ENCODE data around the gene GREM2.

Gene GREM2

DNA sequence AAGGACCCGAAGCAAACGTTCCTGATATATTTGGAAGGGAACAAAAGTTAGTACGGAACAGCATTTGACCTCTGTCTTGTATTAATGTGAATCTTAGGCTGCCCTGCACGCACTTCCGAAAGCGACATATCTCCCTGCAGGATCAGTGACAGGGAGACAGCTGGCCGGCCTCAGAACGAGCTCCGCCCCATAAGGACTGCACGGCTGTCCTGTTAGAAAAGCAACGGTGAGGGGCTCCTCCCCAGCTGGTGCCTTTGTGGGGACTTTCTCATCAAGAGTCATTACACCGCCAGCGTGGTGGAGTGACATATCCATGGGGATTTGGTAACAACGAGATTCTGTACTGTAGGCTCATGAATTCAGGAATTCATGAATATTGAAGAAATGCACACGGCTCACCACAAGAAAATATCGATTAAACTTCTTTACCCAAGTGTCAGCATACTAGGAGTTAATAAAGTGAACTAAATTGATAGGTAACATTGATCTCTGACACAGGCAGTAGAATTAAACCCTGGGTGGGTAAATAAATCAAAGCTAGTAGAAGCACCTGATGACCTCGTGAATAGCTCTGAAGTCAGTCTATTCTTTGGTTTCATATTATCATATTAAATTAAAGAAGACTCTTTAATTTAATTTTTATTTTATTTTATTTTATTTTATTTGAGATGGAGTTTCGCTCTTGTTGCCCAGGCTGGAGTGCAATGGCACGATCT is 8.1 kb upstream of the GREM2 start:
- TF ChIP-seq, protein P1, sequence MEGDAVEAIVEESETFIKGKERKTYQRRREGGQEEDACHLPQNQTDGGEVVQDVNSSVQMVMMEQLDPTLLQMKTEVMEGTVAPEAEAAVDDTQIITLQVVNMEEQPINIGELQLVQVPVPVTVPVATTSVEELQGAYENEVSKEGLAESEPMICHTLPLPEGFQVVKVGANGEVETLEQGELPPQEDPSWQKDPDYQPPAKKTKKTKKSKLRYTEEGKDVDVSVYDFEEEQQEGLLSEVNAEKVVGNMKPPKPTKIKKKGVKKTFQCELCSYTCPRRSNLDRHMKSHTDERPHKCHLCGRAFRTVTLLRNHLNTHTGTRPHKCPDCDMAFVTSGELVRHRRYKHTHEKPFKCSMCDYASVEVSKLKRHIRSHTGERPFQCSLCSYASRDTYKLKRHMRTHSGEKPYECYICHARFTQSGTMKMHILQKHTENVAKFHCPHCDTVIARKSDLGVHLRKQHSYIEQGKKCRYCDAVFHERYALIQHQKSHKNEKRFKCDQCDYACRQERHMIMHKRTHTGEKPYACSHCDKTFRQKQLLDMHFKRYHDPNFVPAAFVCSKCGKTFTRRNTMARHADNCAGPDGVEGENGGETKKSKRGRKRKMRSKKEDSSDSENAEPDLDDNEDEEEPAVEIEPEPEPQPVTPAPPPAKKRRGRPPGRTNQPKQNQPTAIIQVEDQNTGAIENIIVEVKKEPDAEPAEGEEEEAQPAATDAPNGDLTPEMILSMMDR (conservative IDR thresholded peaks at IDR 0.05; ENCODE audit: low read length) = no peak
- TF ChIP-seq EZH2phosphoT487 (IDR thresholded peaks at IDR 0.05; ENCODE audit: borderline replicate concordance) = no peak
- Histone ChIP-seq H3K9ac (ENCODE audit: low read depth, low read length, poor library complexity, severe bottlenecking) (no peak overlapping the region), H4K20me1 (ENCODE audit: insufficient read depth, low read length, poor library complexity, severe bottlenecking) (no peaks in the 10 kb centered on the region), H3F3A (ENCODE audit: low read depth) (no peaks in the 10 kb centered on the region), H3K9me2 (replicated peaks; ENCODE audit: low read depth, low read length) (no peaks in the 10 kb centered on the region), H3K36me3 (ENCODE audit: insufficient read depth, low read length) (no peaks in the 10 kb centered on the region), H2AFZ (ENCODE audit: low read length) (no peak overlapping the region), H3K4me3 (ENCODE audit: low read length, poor library complexity, severe bottlenecking) (no peak overlapping the region), H3K27me3 (ENCODE audit: insufficient read depth, low read length, poor library complexity, severe bottlenecking) (no peaks in the 10 kb centered on the region), H3K4me2 (ENCODE audit: low read depth, low read length, poor library complexity, severe bottlenecking) (no peak overlapping the region), H3K79me2 (ENCODE audit: insufficient read depth, low read length) (no peaks in the 10 kb centered on the region), H3K9me3 (ENCODE audit: insufficient read depth, low read depth, low read length) (no peaks in the 10 kb centered on the region; the same call in 1 of the 2 replicates), H3K4me1 (ENCODE audit: insufficient read depth, low read length, poor library complexity, severe bottlenecking) (no peaks in the 10 kb centered on the region)

DNA sequence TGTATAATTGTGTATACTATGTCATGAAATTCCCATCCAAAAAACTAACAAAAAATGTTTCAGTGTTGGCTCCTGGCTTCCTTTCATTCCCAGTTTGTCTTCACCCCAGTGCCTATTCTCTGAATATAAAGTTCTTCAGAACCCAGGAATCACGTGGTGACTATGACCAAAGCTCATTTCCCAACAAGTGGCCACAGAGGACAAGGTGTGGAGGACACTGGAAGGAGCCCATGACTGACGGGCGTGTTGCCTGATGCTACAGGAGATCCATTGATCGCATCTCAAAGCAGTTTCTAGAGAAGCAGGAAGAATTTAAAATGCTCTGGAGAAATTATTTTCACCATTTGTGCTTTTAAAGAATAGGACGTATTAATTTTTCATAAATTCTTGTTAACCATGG is 7.4 kb upstream of the GREM2 start:
- TF ChIP-seq, protein P1 (conservative IDR thresholded peaks at IDR 0.05; ENCODE audit: low read length) = no peak
- no peak for TF ChIP-seq EZH2phosphoT487 (IDR thresholded peaks at IDR 0.05; ENCODE audit: borderline replicate concordance)
- Histone ChIP-seq H3K9me2 (replicated peaks; ENCODE audit: low read depth, low read length) (no peaks in the 10 kb centered on the region), H4K20me1 (ENCODE audit: insufficient read depth, low read length, poor library complexity, severe bottlenecking) (no peaks in the 10 kb centered on the region), H2AFZ (ENCODE audit: low read length) (no peak overlapping the region), H3K27me3 (ENCODE audit: insufficient read depth, low read length, poor library complexity, severe bottlenecking) (no peaks in the 10 kb centered on the region), H3K4me3 (ENCODE audit: low read length, poor library complexity, severe bottlenecking) (no peak overlapping the region), H3K9ac (ENCODE audit: low read depth, low read length, poor library complexity, severe bottlenecking) (no peak overlapping the region), H3K79me2 (ENCODE audit: insufficient read depth, low read length) (no peaks in the 10 kb centered on the region), H3K36me3 (ENCODE audit: insufficient read depth, low read length) (no peaks in the 10 kb centered on the region), H3K4me2 (ENCODE audit: low read depth, low read length, poor library complexity, severe bottlenecking) (no peak overlapping the region), H3K4me1 (ENCODE audit: insufficient read depth, low read length, poor library complexity, severe bottlenecking) (no peaks in the 10 kb centered on the region), H3F3A (ENCODE audit: low read depth) (no peaks in the 10 kb centered on the region), H3K9me3 (ENCODE audit: insufficient read depth, low read depth, low read length) (no peaks in the 10 kb centered on the region)

DNA sequence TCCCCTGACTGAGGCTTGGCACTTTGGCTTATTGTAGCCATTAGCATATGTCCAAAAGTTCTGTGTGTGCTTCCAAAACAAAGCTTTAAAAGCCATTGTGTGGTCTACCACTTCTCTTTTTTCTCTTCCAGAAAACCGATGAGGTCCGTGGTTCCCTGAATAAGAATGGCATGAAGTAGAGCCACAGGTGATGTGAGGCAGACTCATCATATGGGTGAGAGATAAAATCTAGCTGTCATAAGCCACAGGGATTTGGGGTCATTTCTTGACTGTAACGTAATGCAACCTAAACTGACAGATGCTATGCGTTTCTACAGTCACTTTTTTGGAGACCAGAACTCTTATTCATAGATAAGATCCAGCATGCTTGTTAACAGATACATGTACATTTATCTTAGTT is 7.0 kb upstream of the GREM2 start:
- Histone ChIP-seq H3K9ac (ENCODE audit: low read depth, low read length, poor library complexity, severe bottlenecking) (no peak overlapping the region), H3F3A (ENCODE audit: low read depth) (no peaks in the 10 kb centered on the region), H3K79me2 (ENCODE audit: insufficient read depth, low read length) (no peaks in the 10 kb centered on the region), H2AFZ (ENCODE audit: low read length) (no peak overlapping the region), H3K9me3 (ENCODE audit: insufficient read depth, low read depth, low read length) (no peaks in the 10 kb centered on the region), H3K4me2 (ENCODE audit: low read depth, low read length, poor library complexity, severe bottlenecking) (no peak overlapping the region), H3K36me3 (ENCODE audit: insufficient read depth, low read length) (no peaks in the 10 kb centered on the region), H3K27me3 (ENCODE audit: insufficient read depth, low read length, poor library complexity, severe bottlenecking) (no peaks in the 10 kb centered on the region), H3K9me2 (replicated peaks; ENCODE audit: low read depth, low read length) (no peaks in the 10 kb centered on the region), H3K4me1 (ENCODE audit: insufficient read depth, low read length, poor library complexity, severe bottlenecking) (no peaks in the 10 kb centered on the region), H3K4me3 (ENCODE audit: low read length, poor library complexity, severe bottlenecking) (no peak overlapping the region), H4K20me1 (ENCODE audit: insufficient read depth, low read length, poor library complexity, severe bottlenecking) (no peaks in the 10 kb centered on the region)
- TF ChIP-seq EZH2phosphoT487 (IDR thresholded peaks at IDR 0.05; ENCODE audit: borderline replicate concordance) = no peak
- TF ChIP-seq, protein P1 (conservative IDR thresholded peaks at IDR 0.05; ENCODE audit: low read length) = no peak

Data from Loucy (cell line).